Liver (tissue), 9 donors: Measurements from ENCODE around the gene ACCS. TPM values are rescaled to one million over a fixed set of nuclear protein-coding genes. Genes with fewer than 3 reads are reported as not detected.

ENCODE experiments used
- DNase-seq: peaks from one replicate; pipeline ENCODE4 v3.0.0-alpha.2; 2017; ENCODE audit warnings: low spot score
- H3K27ac ChIP-seq, 2 donors: one replicate each; pipeline ENCODE4 v1.7.0; 2013; ENCODE audit warnings: inconsistent platforms in 2 of 2, low read length in 2 of 2, control low read depth in 1 of 2, low read depth in 1 of 2, mild to moderate bottlenecking in 1 of 2
- H3K27me3 ChIP-seq, 4 donors: one replicate each; pipeline versions ENCODE4 v1.6.1 to v1.7.0; 2013; ENCODE audit warnings: low read length in 3 of 4, inconsistent platforms in 1 of 4, mild to moderate bottlenecking in 1 of 4, moderate library complexity in 1 of 4; ENCODE audit not compliant: control insufficient read depth in 4 of 4, insufficient read depth in 4 of 4
- H3K36me3 ChIP-seq, 4 donors: one replicate each; pipeline versions ENCODE4 v1.6.1 to v1.7.0; 2013; ENCODE audit warnings: low read length in 3 of 4, mild to moderate bottlenecking in 3 of 4, low read depth in 1 of 4, moderate library complexity in 1 of 4; ENCODE audit not compliant: control insufficient read depth in 4 of 4, insufficient read depth in 3 of 4
- H3K4me1 ChIP-seq, 4 donors: one replicate each; pipeline versions ENCODE4 v1.6.1 to v1.7.0; 2013; ENCODE audit warnings: low read length in 3 of 4, mild to moderate bottlenecking in 3 of 4, moderate library complexity in 1 of 4; ENCODE audit not compliant: control insufficient read depth in 4 of 4, insufficient read depth in 4 of 4
- H3K4me3 ChIP-seq, 3 donors: one replicate each; pipeline versions ENCODE4 v1.6.1 to v1.7.0; 2013; ENCODE audit warnings: low read length in 3 of 3, control low read depth in 1 of 3, low read depth in 1 of 3, mild to moderate bottlenecking in 1 of 3
- H3K9ac ChIP-seq, 2 donors: one replicate each; pipeline ENCODE4 v1.7.0; 2013; ENCODE audit warnings: low read length in 2 of 2, mild to moderate bottlenecking in 2 of 2, moderate library complexity in 2 of 2, control low read depth in 1 of 2, low read depth in 1 of 2
- H3K9me3 ChIP-seq, 4 donors: one replicate each; pipeline versions ENCODE4 v1.6.1 to v1.7.0; 2013; ENCODE audit warnings: low read length in 3 of 4; ENCODE audit not compliant: control insufficient read depth in 4 of 4
- EGR1 ChIP-seq, 2 donors: IDR thresholded peaks; 2 replicates each; pipeline ENCODE4 v1.6.1; 2016 to 2018; ENCODE audit warnings: antibody characterized with exemption in 2 of 2, low read depth in 2 of 2
- FOXA1 ChIP-seq: IDR thresholded peaks from 2 replicates; pipeline ENCODE4 v1.6.1; 2016; ENCODE audit warnings: antibody characterized with exemption
- FOXA2 ChIP-seq: IDR thresholded peaks from 2 replicates; pipeline ENCODE4 v1.6.1; 2016; ENCODE audit warnings: antibody characterized with exemption
- HNF4A ChIP-seq, 2 donors: conservative IDR thresholded peaks; 2 replicates each; pipeline ENCODE4 v1.6.1; 2016; ENCODE audit warnings: antibody characterized with exemption in 2 of 2, mild to moderate bottlenecking in 2 of 2
- JUND ChIP-seq, 2 donors: IDR thresholded peaks; 2 replicates each; pipeline ENCODE4 v1.6.1; 2016; ENCODE audit warnings: antibody characterized with exemption in 2 of 2
- NR2F2 ChIP-seq: IDR thresholded peaks from 2 replicates; pipeline ENCODE4 v1.6.1; 2016; ENCODE audit warnings: antibody characterized with exemption
- RAD21 ChIP-seq, 2 donors: IDR thresholded peaks; 2 replicates each; pipeline ENCODE4 v1.6.1; 2016; ENCODE audit warnings: antibody characterized with exemption in 2 of 2, mild to moderate bottlenecking in 2 of 2
- RXRA ChIP-seq, 2 donors: IDR thresholded peaks; 2 replicates each; pipeline ENCODE4 v1.6.1; 2017 to 2018; ENCODE audit warnings: antibody characterized with exemption in 2 of 2, mild to moderate bottlenecking in 1 of 2
- SP1 ChIP-seq: IDR thresholded peaks from 2 replicates; pipeline ENCODE4 v1.6.1; 2018; ENCODE audit warnings: antibody characterized with exemption, mild to moderate bottlenecking
- TAF1 ChIP-seq: conservative IDR thresholded peaks from 2 replicates; pipeline ENCODE4 v1.6.1; 2016; ENCODE audit warnings: antibody characterized with exemption, mild to moderate bottlenecking
- YY1 ChIP-seq: IDR thresholded peaks from 2 replicates; pipeline ENCODE4 v1.6.1; 2016; ENCODE audit warnings: antibody characterized with exemption, mild to moderate bottlenecking
- WGBS: extraction: QIAGEN DNeasy Blood & Tissue Kit; methylation state at CpG from one replicate; pipeline ENCODE4 v1.1.7; 2013; 5-methylcytosine and 5-hydroxymethylcytosine counted together
- polyA plus RNA-seq, 2 donors: library from polyadenylated mRNA; stranded (reverse) in 1 of 2; unstranded in 1 of 2; fragments of 200-250 nt in 1 of 2; fragments of >200 nt in 1 of 2; fragmentation: Nextera tagmentation in 1 of 2; extraction: Ambion mirVana in 1 of 2; gene quantifications; one replicate each; pipeline versions ENCODE4 v1.2.1 to v1.2.3, GENCODE V29; 2013 to 2015
- total RNA-seq, 2 donors: library from RNA; depleted of rRNA; stranded (reverse); fragments of >200 nt; gene quantifications; one replicate each; pipeline ENCODE4 v1.2.3, GENCODE V29; 2014
- TF ChIP-seq, protein P1 (sequence below): fragments of 150-350 bp; IDR thresholded peaks from 2 replicates; pipeline ENCODE4 v1.5.1; 2017; ENCODE audit warnings: improper control_type of control experiment, low read depth, low read length; ENCODE audit not compliant: missing input control
- TF ChIP-seq, protein P2 (sequence below): IDR thresholded peaks from 2 replicates; pipeline ENCODE4 v1.6.1; 2016; ENCODE audit warnings: antibody characterized with exemption
- TF ChIP-seq, protein P3 (sequence below): IDR thresholded peaks from 2 replicates; pipeline ENCODE4 v1.6.1; 2016; ENCODE audit warnings: antibody characterized with exemption, mild to moderate bottlenecking
- donor health status: healthy.
- donor health status: healthy.
- donor health status: healthy.
- donor health status: healthy.
- donor health status: healthy.

ACCS gene
- total and polyA plus RNA-seq, 4 donors = 8.7 to 17.5 (median 10.9) TPM

DNA sequence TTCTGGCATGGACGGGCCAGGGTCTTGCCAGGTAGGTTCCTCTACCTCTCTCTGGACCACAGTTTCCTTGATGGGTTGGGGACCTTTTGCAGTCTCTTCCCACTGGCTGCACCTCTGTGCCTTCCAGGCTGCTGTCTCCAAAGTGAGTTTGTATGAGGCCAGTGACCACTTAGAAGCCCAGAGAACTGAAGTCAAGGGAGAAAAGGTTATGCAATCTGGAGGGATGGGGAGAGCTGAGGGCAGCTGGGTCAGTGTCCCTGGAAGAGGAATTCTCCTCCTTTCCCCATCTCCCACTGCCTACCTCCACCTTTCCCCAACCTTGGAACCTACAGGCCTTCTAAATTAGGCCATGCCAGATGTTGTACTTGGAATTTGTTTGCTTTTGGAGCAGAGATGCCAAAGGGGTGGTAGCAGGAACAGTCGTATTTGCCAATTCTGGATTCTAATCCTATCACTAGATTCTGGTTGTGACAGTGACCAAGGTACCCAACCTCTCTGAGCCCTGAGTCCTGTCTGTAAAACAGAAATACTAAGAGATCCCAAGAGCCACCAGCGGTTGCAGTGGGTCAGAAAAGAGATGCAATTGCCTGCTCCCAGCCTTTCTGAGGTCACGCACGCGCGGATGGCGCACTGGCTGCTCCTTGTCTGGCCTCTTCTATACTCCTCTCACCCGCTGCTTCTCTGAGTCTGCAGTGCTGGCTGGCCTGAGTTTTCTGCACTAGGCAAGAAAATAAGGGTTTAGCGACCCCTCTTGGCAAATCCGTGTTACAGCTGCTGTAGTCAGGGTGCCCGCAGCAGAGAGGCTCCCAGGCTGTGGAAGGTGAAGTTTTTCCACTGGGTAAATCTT lies 29.0 kb upstream of the ACCS start:
- Histone ChIP-seq H3K36me3 (no peaks in the 10 kb centered on the region), H3K4me1 (peaks cover 0 to 4% (median 2%) of the 10 kb centered on the region in 4 donors), H3K27ac (no peak overlapping the region), H3K9me3 (no peaks in the 10 kb centered on the region), H3K9ac (no peak overlapping the region), H3K27me3 (no peaks in the 10 kb centered on the region), H3K4me3 (no peak overlapping the region)
- DNase-seq = peak; percentile 55
- TF ChIP-seq RXRA (IDR thresholded peaks at IDR 0.05) (peak; percentile 75 to 79), JUND (IDR thresholded peaks at IDR 0.05) (peak in 1 of 2 donors; percentile 7), SP1 (peak; percentile 23), TAF1 (no peak), NR2F2 (peak; percentile 68), RAD21 (IDR thresholded peaks at IDR 0.05) (peak; percentile 92 to 97)
- TF ChIP-seq, protein P1, sequence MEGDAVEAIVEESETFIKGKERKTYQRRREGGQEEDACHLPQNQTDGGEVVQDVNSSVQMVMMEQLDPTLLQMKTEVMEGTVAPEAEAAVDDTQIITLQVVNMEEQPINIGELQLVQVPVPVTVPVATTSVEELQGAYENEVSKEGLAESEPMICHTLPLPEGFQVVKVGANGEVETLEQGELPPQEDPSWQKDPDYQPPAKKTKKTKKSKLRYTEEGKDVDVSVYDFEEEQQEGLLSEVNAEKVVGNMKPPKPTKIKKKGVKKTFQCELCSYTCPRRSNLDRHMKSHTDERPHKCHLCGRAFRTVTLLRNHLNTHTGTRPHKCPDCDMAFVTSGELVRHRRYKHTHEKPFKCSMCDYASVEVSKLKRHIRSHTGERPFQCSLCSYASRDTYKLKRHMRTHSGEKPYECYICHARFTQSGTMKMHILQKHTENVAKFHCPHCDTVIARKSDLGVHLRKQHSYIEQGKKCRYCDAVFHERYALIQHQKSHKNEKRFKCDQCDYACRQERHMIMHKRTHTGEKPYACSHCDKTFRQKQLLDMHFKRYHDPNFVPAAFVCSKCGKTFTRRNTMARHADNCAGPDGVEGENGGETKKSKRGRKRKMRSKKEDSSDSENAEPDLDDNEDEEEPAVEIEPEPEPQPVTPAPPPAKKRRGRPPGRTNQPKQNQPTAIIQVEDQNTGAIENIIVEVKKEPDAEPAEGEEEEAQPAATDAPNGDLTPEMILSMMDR = peak; percentile 86
- TF ChIP-seq, protein P2, sequence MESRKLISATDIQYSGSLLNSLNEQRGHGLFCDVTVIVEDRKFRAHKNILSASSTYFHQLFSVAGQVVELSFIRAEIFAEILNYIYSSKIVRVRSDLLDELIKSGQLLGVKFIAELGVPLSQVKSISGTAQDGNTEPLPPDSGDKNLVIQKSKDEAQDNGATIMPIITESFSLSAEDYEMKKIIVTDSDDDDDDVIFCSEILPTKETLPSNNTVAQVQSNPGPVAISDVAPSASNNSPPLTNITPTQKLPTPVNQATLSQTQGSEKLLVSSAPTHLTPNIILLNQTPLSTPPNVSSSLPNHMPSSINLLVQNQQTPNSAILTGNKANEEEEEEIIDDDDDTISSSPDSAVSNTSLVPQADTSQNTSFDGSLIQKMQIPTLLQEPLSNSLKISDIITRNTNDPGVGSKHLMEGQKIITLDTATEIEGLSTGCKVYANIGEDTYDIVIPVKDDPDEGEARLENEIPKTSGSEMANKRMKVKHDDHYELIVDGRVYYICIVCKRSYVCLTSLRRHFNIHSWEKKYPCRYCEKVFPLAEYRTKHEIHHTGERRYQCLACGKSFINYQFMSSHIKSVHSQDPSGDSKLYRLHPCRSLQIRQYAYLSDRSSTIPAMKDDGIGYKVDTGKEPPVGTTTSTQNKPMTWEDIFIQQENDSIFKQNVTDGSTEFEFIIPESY = no peak
- WGBS = 34% methylated on average over 12 of the region's 12 CpGs

DNA sequence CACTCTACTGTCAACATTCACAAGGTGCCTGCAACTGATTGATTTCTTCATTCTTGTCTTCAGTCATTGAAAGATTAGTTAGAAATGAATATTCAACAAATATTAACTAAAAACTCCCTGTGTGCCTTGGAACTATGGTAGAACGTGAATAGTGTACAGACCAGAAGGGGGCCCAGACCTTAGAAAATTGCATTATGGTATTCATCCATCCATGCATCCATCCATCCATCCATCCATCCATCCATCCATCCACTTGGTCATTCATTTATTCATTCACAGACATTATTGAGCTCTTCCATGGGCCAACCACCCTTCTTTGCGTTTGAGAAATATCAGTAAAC lies 28.4 kb upstream of the ACCS start:
- H3K27ac ChIP-seq = no peak overlapping the region
- 66% methylated on average over 2 of the region's 2 CpGs for WGBS
- H3K9me3 ChIP-seq = no peaks in the 10 kb centered on the region
- no peak for TF ChIP-seq FOXA1
- TF ChIP-seq RXRA (IDR thresholded peaks at IDR 0.05) = no peak
- no peak for TF ChIP-seq YY1
- TF ChIP-seq HNF4A (conservative IDR thresholded peaks at IDR 0.05) = no peak
- TF ChIP-seq JUND (IDR thresholded peaks at IDR 0.05) = no peak
- TF ChIP-seq TAF1 = no peak
- TF ChIP-seq FOXA2 = no peak
- TF ChIP-seq, protein P1 = no peak
- TF ChIP-seq, protein P2 = no peak
- no peak for TF ChIP-seq NR2F2
- TF ChIP-seq, protein P3, sequence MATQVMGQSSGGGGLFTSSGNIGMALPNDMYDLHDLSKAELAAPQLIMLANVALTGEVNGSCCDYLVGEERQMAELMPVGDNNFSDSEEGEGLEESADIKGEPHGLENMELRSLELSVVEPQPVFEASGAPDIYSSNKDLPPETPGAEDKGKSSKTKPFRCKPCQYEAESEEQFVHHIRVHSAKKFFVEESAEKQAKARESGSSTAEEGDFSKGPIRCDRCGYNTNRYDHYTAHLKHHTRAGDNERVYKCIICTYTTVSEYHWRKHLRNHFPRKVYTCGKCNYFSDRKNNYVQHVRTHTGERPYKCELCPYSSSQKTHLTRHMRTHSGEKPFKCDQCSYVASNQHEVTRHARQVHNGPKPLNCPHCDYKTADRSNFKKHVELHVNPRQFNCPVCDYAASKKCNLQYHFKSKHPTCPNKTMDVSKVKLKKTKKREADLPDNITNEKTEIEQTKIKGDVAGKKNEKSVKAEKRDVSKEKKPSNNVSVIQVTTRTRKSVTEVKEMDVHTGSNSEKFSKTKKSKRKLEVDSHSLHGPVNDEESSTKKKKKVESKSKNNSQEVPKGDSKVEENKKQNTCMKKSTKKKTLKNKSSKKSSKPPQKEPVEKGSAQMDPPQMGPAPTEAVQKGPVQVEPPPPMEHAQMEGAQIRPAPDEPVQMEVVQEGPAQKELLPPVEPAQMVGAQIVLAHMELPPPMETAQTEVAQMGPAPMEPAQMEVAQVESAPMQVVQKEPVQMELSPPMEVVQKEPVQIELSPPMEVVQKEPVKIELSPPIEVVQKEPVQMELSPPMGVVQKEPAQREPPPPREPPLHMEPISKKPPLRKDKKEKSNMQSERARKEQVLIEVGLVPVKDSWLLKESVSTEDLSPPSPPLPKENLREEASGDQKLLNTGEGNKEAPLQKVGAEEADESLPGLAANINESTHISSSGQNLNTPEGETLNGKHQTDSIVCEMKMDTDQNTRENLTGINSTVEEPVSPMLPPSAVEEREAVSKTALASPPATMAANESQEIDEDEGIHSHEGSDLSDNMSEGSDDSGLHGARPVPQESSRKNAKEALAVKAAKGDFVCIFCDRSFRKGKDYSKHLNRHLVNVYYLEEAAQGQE = no peak
- TF ChIP-seq EGR1 (IDR thresholded peaks at IDR 0.05; ENCODE audit: low read depth in 2 of 2) = no peak
- no peak for DNase-seq
- no peak overlapping the region for H3K4me3 ChIP-seq
- H3K4me1 ChIP-seq = peaks cover 0 to 4% (median 2%) of the 10 kb centered on the region in 4 donors
- H3K36me3 ChIP-seq = no peaks in the 10 kb centered on the region
- no peaks in the 10 kb centered on the region for H3K27me3 ChIP-seq
- H3K9ac ChIP-seq = no peak overlapping the region
